GM12878 (cell line): ENCODE measurements around the gene BCR. TPM values are rescaled to one million over a fixed set of nuclear protein-coding genes. Genes with fewer than 3 reads are reported as not detected.

Experiments
- ATAC-seq: fragments of 200-7000 bp; cut with Tn5 transposase; 3 replicates; pipeline ENCODE4 v1.9.1; 2020; ENCODE audit warnings: mild to moderate bottlenecking, moderate library complexity
- BruUV-seq: library from RNA; stranded (reverse); fragments of 400-500 nt; replicated peaks from 2 replicates; lab custom pipeline; 2021; lab: Mats Ljungman, UMichigan
- CTCF ChIA-PET: fragments of 300-600 bp; sonication (Branson Sonifier 250); formaldehyde crosslinking; extraction: SDS; loops from one replicate; lab custom pipeline; 2021; ENCODE audit warnings: inconsistent platforms; lab: Yijun Ruan, JAX
- POLR2A ChIA-PET: fragments of 350-600 bp; formaldehyde crosslinking; extraction: SDS; loops from one replicate; lab custom pipeline; 2021; ENCODE audit warnings: inconsistent platforms; lab: Charles Lee
- RAD21 ChIA-PET: fragments of 300-600 bp; sonication (Branson Sonifier 250); formaldehyde crosslinking; loops from one replicate; lab custom pipeline; 2023; ENCODE audit warnings: antibody characterized with exemption; ENCODE audit not compliant: unreplicated experiment; lab: Charles Lee
- SMC1A ChIA-PET: fragments of 300-600 bp; sonication (Branson Sonifier 250); formaldehyde crosslinking; loops from one replicate; lab custom pipeline; 2023; ENCODE audit not compliant: unreplicated experiment, uncharacterized antibody; lab: Charles Lee
- DNase-seq: peaks from one replicate; pipeline ENCODE4 v3.0.0-alpha.2; 2011; ENCODE audit warnings: low read depth, low spot score
- FAIRE-seq: peaks from 3 replicates; lab custom pipeline; 2011; peaks lifted over from hg19 to GRCh38; lab: Jason Lieb, UNC
- H2AFZ ChIP-seq: 2 replicates; pipeline ENCODE4 v1.6.0; 2011; ENCODE audit warnings: low read depth, low read length, control low read depth; ENCODE audit not compliant: control insufficient read depth
- H3K27ac ChIP-seq: 2 replicates; pipeline ENCODE4 v1.5.1; 2011; ENCODE audit warnings: control low read depth; ENCODE audit not compliant: control insufficient read depth, insufficient read depth
- H3K27me3 ChIP-seq, 2 experiments: replicated peaks in 1 of 2; 2 replicates each; pipeline versions ENCODE4 v1.6.0 to v1.6.1; 2011; ENCODE audit warnings: low read length in 1 of 2; ENCODE audit not compliant: control insufficient read depth in 2 of 2, insufficient read depth in 2 of 2
- H3K36me3 ChIP-seq, 2 experiments: 2 replicates each; pipeline ENCODE4 v1.5.1; 2011; ENCODE audit warnings: low read length in 1 of 2; ENCODE audit not compliant: control insufficient read depth in 2 of 2, insufficient read depth in 2 of 2
- H3K4me1 ChIP-seq: 2 replicates; pipeline ENCODE4 v1.6.1; 2011; ENCODE audit warnings: mild to moderate bottlenecking, low read length, moderate library complexity, mixed read lengths; ENCODE audit not compliant: control insufficient read depth, insufficient read depth
- H3K4me2 ChIP-seq: 2 replicates; pipeline ENCODE4 v1.6.0; 2011; ENCODE audit warnings: control low read depth; ENCODE audit not compliant: control insufficient read depth, insufficient read depth
- H3K4me3 ChIP-seq: fragments of 200-600 bp; sonication (generic); 2 replicates; pipeline ENCODE4 v1.5.1; 2016
- H3K79me2 ChIP-seq: 2 replicates; pipeline ENCODE4 v1.6.0; 2011; ENCODE audit warnings: low read length; ENCODE audit not compliant: control insufficient read depth, insufficient read depth
- H3K9ac ChIP-seq: 2 replicates; pipeline ENCODE4 v1.8.0; 2011; ENCODE audit warnings: low read length, control low read depth, mixed read lengths; ENCODE audit not compliant: control insufficient read depth, insufficient read depth
- H3K9me3 ChIP-seq: replicated peaks from 3 replicates; pipeline ENCODE4 v1.5.1; 2011; ENCODE audit warnings: mild to moderate bottlenecking, low read length; ENCODE audit not compliant: control insufficient read depth, insufficient read depth
- H4K20me1 ChIP-seq: 2 replicates; pipeline ENCODE4 v1.6.0; 2011; ENCODE audit not compliant: control insufficient read depth, insufficient read depth
- BCL3 ChIP-seq: IDR thresholded peaks from 2 replicates; pipeline ENCODE4 v1.6.1; 2011; ENCODE audit warnings: borderline replicate concordance, low read depth, mild to moderate bottlenecking, moderate library complexity, low read length; ENCODE audit not compliant: insufficient read depth, poor library complexity, severe bottlenecking
- ELK1 ChIP-seq: IDR thresholded peaks from 2 replicates; pipeline ENCODE4 v1.6.1; 2012; ENCODE audit warnings: low read depth, low read length, improper control_type of control experiment
- HDGF ChIP-seq: fragments of 450-650 bp; IDR thresholded peaks from 2 replicates; pipeline ENCODE4 v1.6.1; 2016; ENCODE audit warnings: antibody characterized with exemption
- HSF1 ChIP-seq: fragments of 150-350 bp; IDR thresholded peaks from 2 replicates; pipeline ENCODE4 v1.6.1; 2014; ENCODE audit warnings: mild to moderate bottlenecking, low read depth, low read length
- MLLT1 ChIP-seq: fragments of 450-650 bp; IDR thresholded peaks from 2 replicates; pipeline ENCODE4 v1.6.1; 2016; ENCODE audit warnings: mild to moderate bottlenecking
- MTA2 ChIP-seq: fragments of 450-650 bp; IDR thresholded peaks from 2 replicates; pipeline ENCODE4 v1.6.1; 2016; ENCODE audit warnings: low read depth, mild to moderate bottlenecking, moderate library complexity
- NFIC ChIP-seq: IDR thresholded peaks from 2 replicates; pipeline ENCODE4 v1.6.1; 2012; ENCODE audit warnings: low read depth, mild to moderate bottlenecking, inconsistent platforms, low read length, moderate library complexity
- NR2C1 ChIP-seq: fragments of 450-650 bp; IDR thresholded peaks from 2 replicates; pipeline ENCODE4 v1.6.1; 2017; ENCODE audit warnings: antibody characterized with exemption, mild to moderate bottlenecking, moderate library complexity
- PAX5 ChIP-seq: IDR thresholded peaks from 2 replicates; pipeline ENCODE4 v1.6.1; 2011; ENCODE audit warnings: low read depth, low read length, borderline replicate concordance
- POLR2AphosphoS2 ChIP-seq: IDR thresholded peaks from 2 replicates; pipeline ENCODE4 v1.6.1; 2011; ENCODE audit warnings: low read depth, mild to moderate bottlenecking, low read length, improper control_type of control experiment, moderate library complexity
- RFX5 ChIP-seq: IDR thresholded peaks from 2 replicates; pipeline ENCODE4 v1.6.1; 2011; ENCODE audit warnings: low read depth, low read length, improper control_type of control experiment
- SMARCA5 ChIP-seq: fragments of 450-650 bp; IDR thresholded peaks from 2 replicates; pipeline ENCODE4 v1.6.1; 2017; ENCODE audit warnings: mild to moderate bottlenecking
- SP1 ChIP-seq: IDR thresholded peaks from one replicate; pipeline ENCODE4 v1.6.1; 2011; ENCODE audit warnings: low read depth, low read length
- ZNF274 ChIP-seq: IDR thresholded peaks from one replicate; pipeline ENCODE4 v1.8.0; 2011; ENCODE audit not compliant: insufficient read length, insufficient read depth
- ZNF592 ChIP-seq: fragments of 450-650 bp; IDR thresholded peaks from 2 replicates; pipeline ENCODE4 v1.6.1; 2017; ENCODE audit warnings: mild to moderate bottlenecking, moderate library complexity
- WGBS: methylation state at CpG from one replicate; pipeline ENCODE4 v1.1.6; 2016; ENCODE audit warnings: low lambda C conversion rate; ENCODE audit not compliant: insufficient replicate concordance, insufficient coverage; ENCODE audit errors: missing lambda C conversion rate; 5-methylcytosine and 5-hydroxymethylcytosine counted together
- in situ Hi-C: fragments of 300-500 bp; cut with MboI; formaldehyde crosslinking; loops from 9 replicates; pipeline ENCODE4 v1.14.3; 2018; ENCODE audit warnings: mixed read lengths
- intact Hi-C: fragments of 100-400 bp; cut with micrococcal nuclease; formaldehyde crosslinking; loops from one replicate; pipeline ENCODE4 v1.14.2; 2022; ENCODE audit not compliant: unreplicated experiment
- polyA plus RNA-seq, 11 experiments: library from polyadenylated mRNA; depleted of rRNA in 4 of 11; unstranded in 6 of 11; stranded (reverse) in 5 of 11; fragments of >200 nt; fragmentation: Nextera tagmentation in 4 of 11; fragmentation: Illumina TruSeq in 1 of 11; extraction: Ambion mirVana in 4 of 11; extraction: Trizol in 1 of 11; gene quantifications; 1 replicate in 1 of 11; 2 replicates in 10 of 11; pipeline versions ENCODE4 v1.2.1 to v1.2.3, GENCODE V29; 2011 to 2016; ENCODE audit warnings: inconsistent platforms in 2 of 11, missing spikeins in 2 of 11, low read depth in 1 of 11
- total RNA-seq, 4 experiments: library from RNA; depleted of rRNA in 3 of 4; stranded (reverse); fragments of >200 nt in 3 of 4; fragmentation: Illumina TruSeq in 1 of 4; extraction: Trizol in 1 of 4; gene quantifications; 2 replicates each; pipeline versions ENCODE4 v1.2.1 to v1.2.3, GENCODE V29; 2013 to 2021

The BCR gene
- total and polyA plus RNA-seq, 10 of the 15 experiments (the other 5 are each of a cell fraction or from before 2014, with no cell fraction given), result 1.7 to 64.7 (median 18.4) TPM

GRCh38 chr22:23155831-23156230, 24.5 kb upstream of the BCR start:
- Histone ChIP-seq H2AFZ (no peak overlapping the region), H3K4me1 (peaks cover 12% of the 10 kb centered on the region)
- intact Hi-C loops (no loop called here), in situ Hi-C loops (no loop called here)
- BruUV-seq, result no TSS peak
- SMC1A ChIA-PET, result interaction anchor here (0.8 kb wide), 1 partner anchor 24 kb away, joined by 3 read pairs; no protein-coding TSS in a partner anchor
- DNase-seq, result no peak
- TF ChIP-seq ZNF274 (no peak), HSF1 (no peak), HDGF (no peak), BCL3 (no peak), RFX5 (no peak), NFIC (no peak), POLR2AphosphoS2 (no peak), NR2C1 (no peak), SMARCA5 (no peak), MTA2 (no peak), ZNF592 (no peak), PAX5 (no peak), SP1 (no peak), ELK1 (no peak), MLLT1 (no peak)
- TF ChIP-seq, all 136 proteins: peak for 0
- FAIRE-seq, result no peak
- no peak overlapping the region for H3K4me3 ChIP-seq
- ChIA-PET CTCF (interaction anchor here (2.7 kb wide), 1 partner anchor 9 kb away, joined by 10 read pairs; no protein-coding TSS in a partner anchor), POLR2A (interaction anchor here (2.4 kb wide), 1 partner anchor 10 kb away, joined by 9 read pairs; the partner anchor contains the start of gene RAB36), RAD21 (no interaction called here)
- 82% methylated on average over 9 of the region's 9 CpGs for WGBS
- H3K9ac ChIP-seq, result no peak overlapping the region
- H3K27me3 ChIP-seq, result no peaks in the 10 kb centered on the region
- no peaks in the 10 kb centered on the region for H4K20me1 ChIP-seq
- H3K36me3 ChIP-seq, result no peaks in the 10 kb centered on the region
- H3K27ac ChIP-seq, result no peak overlapping the region
- H3K79me2 ChIP-seq, result no peaks in the 10 kb centered on the region
- ATAC-seq, result no peak
- H3K9me3 ChIP-seq, result no peaks in the 10 kb centered on the region
- no peak overlapping the region for H3K4me2 ChIP-seq
